Renal cortex interstitium (tissue), 11 donors: ENCODE measurements around the gene MAP6D1. TPM values are rescaled to one million over a fixed set of nuclear protein-coding genes. Genes with fewer than 3 reads are reported as not detected.

Experiments used
- DNase-seq, 11 donors: peaks; one replicate each; pipeline ENCODE4 v3.0.0-alpha.2; 2013; ENCODE audit warnings: low read depth in 9 of 11, low spot score in 4 of 11; ENCODE audit errors: extremely low read depth in 1 of 11
- polyA plus RNA-seq, 3 donors: library from polyadenylated mRNA; unstranded; fragments of 120-200 nt; gene quantifications; one replicate each; pipeline ENCODE4 v1.2.1, GENCODE V29; 2013; ENCODE audit not compliant: insufficient read length in 3 of 3

MAP6D1 gene
- polyA plus RNA-seq, 3 donors = 0.86 to 1.9 (median 1.3) TPM

GRCh38 chr3:183775781-183776180, 49.6 kb downstream of the MAP6D1 start:
- no peak for DNase-seq

GRCh38 chr3:183774631-183775030, 50.7 kb downstream of the MAP6D1 start:
- DNase-seq = no peak

- no peak for DNase-seq
Observed at GRCh38 chr3:183769453-183769852, 55.9 kb downstream of the MAP6D1 start.

GRCh38 chr3:183768114-183768513, 57.3 kb downstream of the MAP6D1 start:
- DNase-seq = no peak

GRCh38 chr3:183766745-183767606, 58.4 kb downstream of the MAP6D1 start:
- peak; percentile 38 to 67 (median 56) for DNase-seq

- DNase-seq = no peak
Observed at GRCh38 chr3:183766107-183766506, 59.3 kb downstream of the MAP6D1 start.

Other genes starting within 250 kb of the MAP6D1 start
- 10 to 100 TPM; 42.7 to 63.2 (median 50.8) TPM for gene KLHL24, start 190.0 kb downstream of the MAP6D1 start, polyA plus RNA-seq
- 10 to 100 TPM; 35.8 to 40.9 (median 38.4) TPM for gene YEATS2, start 127.8 kb downstream of the MAP6D1 start, polyA plus RNA-seq
- 10 to 100 TPM; 51.0 to 59.8 (median 51.4) TPM for gene PARL, start 59.3 kb upstream of the MAP6D1 start, polyA plus RNA-seq
- gene ABCC5, start 192.3 kb upstream of the MAP6D1 start, polyA plus RNA-seq = 10 to 100 TPM; 49.7 to 75.7 (median 51.7) TPM
- not detected for gene HTR3D, start 206.2 kb upstream of the MAP6D1 start, polyA plus RNA-seq
- not detected for gene HTR3C, start 227.5 kb upstream of the MAP6D1 start, polyA plus RNA-seq